Peyer's patch (tissue), 4 donors: ENCODE measurements around the gene TMEM132D. TPM values are rescaled to one million over a fixed set of nuclear protein-coding genes. Genes with fewer than 3 reads are reported as not detected.

ENCODE experiments used
- DNase-seq, 3 donors: peaks; one replicate each; pipeline ENCODE4 v3.0.0-alpha.2; 2017 to 2019
- H3K27ac ChIP-seq, 4 donors: fragments of 200-600 bp; sonication (generic); one replicate each; pipeline ENCODE4 v1.5.1; 2016 to 2019
- H3K27me3 ChIP-seq, 2 donors: fragments of 200-600 bp; sonication (generic); one replicate each; pipeline ENCODE4 v1.5.1; 2019
- H3K36me3 ChIP-seq, 3 donors: fragments of 200-600 bp; sonication (generic); one replicate each; pipeline ENCODE4 v1.5.1; 2016 to 2019
- H3K4me1 ChIP-seq, 4 donors: fragments of 200-600 bp; sonication (generic); one replicate each; pipeline ENCODE4 v1.5.1; 2016 to 2019
- H3K4me3 ChIP-seq, 4 donors: fragments of 200-600 bp; sonication (generic); 1 replicate in 3 of 4; 2 replicates in 1 of 4; pipeline ENCODE4 v1.5.1; 2016 to 2019; ENCODE audit warnings: mild to moderate bottlenecking in 1 of 4
- H3K9me3 ChIP-seq, 4 donors: fragments of 200-600 bp; sonication (generic); one replicate each; pipeline ENCODE4 v1.5.1; 2016 to 2019; ENCODE audit warnings: mild to moderate bottlenecking in 1 of 4
- CTCF ChIP-seq, 6 experiments: fragments of 450-650 bp in 4 of 6; fragments of 200-600 bp in 2 of 6; sonication (generic) in 1 of 6; IDR thresholded peaks; one replicate each; pipeline ENCODE4 v1.5.1; 2017 to 2019; ENCODE audit warnings: antibody characterized with exemption in 6 of 6, mild to moderate bottlenecking in 3 of 6, moderate library complexity in 1 of 6
- POLR2A ChIP-seq, 2 donors: fragments of 450-650 bp; IDR thresholded peaks; one replicate each; pipeline ENCODE4 v1.5.1; 2017; ENCODE audit warnings: antibody characterized with exemption in 2 of 2, mild to moderate bottlenecking in 2 of 2, moderate library complexity in 2 of 2
- total RNA-seq, 4 donors: library from RNA; depleted of rRNA; stranded (reverse); fragments of >200 nt; gene quantifications; one replicate each; pipeline ENCODE4 v1.1.0, GENCODE V29; 2016

Gene TMEM132D
- total RNA-seq, 4 donors from 2014 or later = 0.27 to 1.7 (median 0.41) TPM

- H3K4me3 ChIP-seq = no peak overlapping the region
- TF ChIP-seq POLR2A (IDR thresholded peaks at IDR 0.05) (no peak), CTCF (IDR thresholded peaks at IDR 0.05) (no peak)
- no peak for DNase-seq
- no peaks in the 10 kb centered on the region for H3K4me1 ChIP-seq
- H3K27me3 ChIP-seq = no peaks in the 10 kb centered on the region
- H3K36me3 ChIP-seq = no peaks in the 10 kb centered on the region
- no peaks in the 10 kb centered on the region for H3K9me3 ChIP-seq
- H3K27ac ChIP-seq = no peak overlapping the region
Observed at GRCh38 chr12:129169928-129170327, 733.9 kb downstream of the TMEM132D start.

- TF ChIP-seq POLR2A (IDR thresholded peaks at IDR 0.05) = no peak
- no peak for TF ChIP-seq CTCF (IDR thresholded peaks at IDR 0.05)
- Histone ChIP-seq H3K4me1 (no peaks in the 10 kb centered on the region), H3K27ac (no peak overlapping the region), H3K4me3 (no peak overlapping the region), H3K36me3 (no peaks in the 10 kb centered on the region), H3K9me3 (no peaks in the 10 kb centered on the region), H3K27me3 (no peaks in the 10 kb centered on the region)
- no peak for DNase-seq
Observed at GRCh38 chr12:129163861-129164260, 740.0 kb downstream of the TMEM132D start.

GRCh38 chr12:129163461-129163860 lies 740.4 kb downstream of the TMEM132D start:
- no peak for DNase-seq
- H3K27me3 ChIP-seq = no peaks in the 10 kb centered on the region

GRCh38 chr12:129162805-129163204 lies 741.0 kb downstream of the TMEM132D start:
- H3K27ac ChIP-seq = no peak overlapping the region
- no peaks in the 10 kb centered on the region for H3K27me3 ChIP-seq
- H3K9me3 ChIP-seq = no peaks in the 10 kb centered on the region
- DNase-seq = no peak
- no peak for TF ChIP-seq CTCF (IDR thresholded peaks at IDR 0.05)
- no peaks in the 10 kb centered on the region for H3K4me1 ChIP-seq
- H3K36me3 ChIP-seq = no peaks in the 10 kb centered on the region
- H3K4me3 ChIP-seq = no peak overlapping the region

More at GRCh38 chr12:129163461-129163860, 740.4 kb downstream of the TMEM132D start:
- no peak overlapping the region for H3K27ac ChIP-seq
- no peaks in the 10 kb centered on the region for H3K36me3 ChIP-seq
- no peaks in the 10 kb centered on the region for H3K4me1 ChIP-seq
- no peaks in the 10 kb centered on the region for H3K9me3 ChIP-seq
- TF ChIP-seq CTCF (IDR thresholded peaks at IDR 0.05) = no peak
- no peak for TF ChIP-seq POLR2A (IDR thresholded peaks at IDR 0.05)
- no peak overlapping the region for H3K4me3 ChIP-seq

GRCh38 chr12:129161511-129161910 lies 742.3 kb downstream of the TMEM132D start:
- no peak for TF ChIP-seq CTCF (IDR thresholded peaks at IDR 0.05)
- TF ChIP-seq POLR2A (IDR thresholded peaks at IDR 0.05) = no peak
- H3K9me3 ChIP-seq = no peaks in the 10 kb centered on the region
- H3K4me3 ChIP-seq = no peak overlapping the region
- H3K27me3 ChIP-seq = no peaks in the 10 kb centered on the region
- H3K27ac ChIP-seq = no peak overlapping the region
- no peaks in the 10 kb centered on the region for H3K4me1 ChIP-seq
- DNase-seq = no peak
- H3K36me3 ChIP-seq = no peaks in the 10 kb centered on the region

GRCh38 chr12:129160282-129160681 lies 743.5 kb downstream of the TMEM132D start:
- no peak overlapping the region for H3K4me3 ChIP-seq
- TF ChIP-seq POLR2A (IDR thresholded peaks at IDR 0.05) (no peak), CTCF (IDR thresholded peaks at IDR 0.05) (no peak)
- no peak for DNase-seq

More at GRCh38 chr12:129160282-129160681, 743.5 kb downstream of the TMEM132D start:
- Histone ChIP-seq H3K4me1 (no peaks in the 10 kb centered on the region), H3K27me3 (no peaks in the 10 kb centered on the region), H3K27ac (no peak overlapping the region), H3K9me3 (no peaks in the 10 kb centered on the region), H3K36me3 (no peaks in the 10 kb centered on the region)
